ENCODE results near the gene CCDC85B. TPM values are rescaled to one million over a fixed set of nuclear protein-coding genes. Genes with fewer than 3 reads are reported as not detected.

The CCDC85B gene
- polyA plus RNA-seq, 3 donors: 20.8 to 35.2 (median 24.4) TPM

GRCh38 chr11:65917077-65917433 is 26.6 kb downstream of the CCDC85B start:
- no peak for TF ChIP-seq CTCF (IDR thresholded peaks at IDR 0.05)
- peak overlapping the region; percentile 99 for H3K4me2 ChIP-seq (replicated peaks; ENCODE audit: extremely low read depth, low read length, poor library complexity, severe bottlenecking)
- H3K27me3 ChIP-seq (ENCODE audit: control insufficient read depth in 2 of 2, insufficient read depth in 2 of 2, low read length in 2 of 2): no peaks in the 10 kb centered on the region
- peaks cover 38% of the 10 kb centered on the region for H3K79me2 ChIP-seq (ENCODE audit: insufficient read depth, low read length)
- DNase-seq: no peak
- Mint-ChIP-seq H3K36me3 (peaks cover 12 to 15% of the 10 kb centered on the region in 2 donors), H3K27ac (peak overlapping the region in 4 of 7 donors; percentile 28 to 82 (median 40)), H3K4me1 (peaks cover 55% of the 10 kb centered on the region), H3K27me3 (ENCODE audit: low read depth in 3 of 3) (peaks cover 0 to 2% (median 0%) of the 10 kb centered on the region in 3 donors), H3K9me3 (no peaks in the 10 kb centered on the region), H3K4me3 (peak overlapping the region; percentile 37 to 51)
- H3K9me3 ChIP-seq (replicated peaks in 1 of 2; ENCODE audit: control insufficient read depth in 1 of 2, insufficient read depth in 1 of 2, low read length in 2 of 2): no peaks in the 10 kb centered on the region
- peak overlapping the region in 1 of 3 experiments; percentile 99 for H3K4me3 ChIP-seq (replicated peaks in 1 of 3; ENCODE audit: low read depth in 2 of 3, low read length in 3 of 3)
- peak overlapping the region in 1 of 2 donors; percentile 85 for H3K27ac ChIP-seq (ENCODE audit: low read depth in 1 of 2, low read length in 2 of 2)
- H2AFZ ChIP-seq (ENCODE audit: insufficient read depth, low read depth, low read length, poor library complexity, severe bottlenecking): no peak overlapping the region
- H3K36me3 ChIP-seq (replicated peaks in 1 of 2; ENCODE audit: control insufficient read depth in 1 of 2, insufficient read depth in 2 of 2, low read length in 2 of 2): peaks cover 2 to 5% of the 10 kb centered on the region in 2 donors
- peaks cover 58 to 64% of the 10 kb centered on the region in 2 donors for H3K4me1 ChIP-seq (ENCODE audit: control insufficient read depth in 1 of 2, insufficient read depth in 2 of 2, low read length in 2 of 2)
- intact Hi-C loops (cut with micrococcal nuclease): no loop called here
- H3K9ac ChIP-seq (ENCODE audit: insufficient read depth, low read length, poor library complexity, severe bottlenecking): no peak overlapping the region
- peaks cover 10% of the 10 kb centered on the region for H4K20me1 ChIP-seq (ENCODE audit: insufficient read depth, low read length)
- WGBS (ENCODE audit: insufficient coverage): 100% methylated on average over 2 of the region's 3 CpGs

GRCh38 chr11:65917434-65918210 is 27.1 kb downstream of the CCDC85B start:
- Mint-ChIP-seq H3K9me3 (no peaks in the 10 kb centered on the region), H3K4me1 (peaks cover 58% of the 10 kb centered on the region), H3K27me3 (ENCODE audit: low read depth in 3 of 3) (peaks cover 0 to 2% (median 0%) of the 10 kb centered on the region in 3 donors), H3K36me3 (peaks cover 18 to 20% of the 10 kb centered on the region in 2 donors), H3K4me3 (peak overlapping the region; percentile 83 to 86), H3K27ac (peak overlapping the region in 6 of 7 donors; percentile 8 to 93 (median 86))
- Histone ChIP-seq H3K27me3 (ENCODE audit: control insufficient read depth in 2 of 2, insufficient read depth in 2 of 2, low read length in 2 of 2) (no peaks in the 10 kb centered on the region), H3K36me3 (replicated peaks in 1 of 2; ENCODE audit: control insufficient read depth in 1 of 2, insufficient read depth in 2 of 2, low read length in 2 of 2) (peaks cover 5 to 10% of the 10 kb centered on the region in 2 donors), H3K79me2 (ENCODE audit: insufficient read depth, low read length) (peaks cover 38% of the 10 kb centered on the region), H3K4me1 (ENCODE audit: control insufficient read depth in 1 of 2, insufficient read depth in 2 of 2, low read length in 2 of 2) (peaks cover 58 to 63% of the 10 kb centered on the region in 2 donors), H3K9ac (ENCODE audit: insufficient read depth, low read length, poor library complexity, severe bottlenecking) (peak overlapping the region; percentile 94), H3K27ac (ENCODE audit: low read depth in 1 of 2, low read length in 2 of 2) (peak overlapping the region in 1 of 2 donors; percentile 94), H3K4me3 (replicated peaks in 1 of 3; ENCODE audit: low read depth in 2 of 3, low read length in 3 of 3) (peak overlapping the region; percentile 93 to 99 (median 98)), H4K20me1 (ENCODE audit: insufficient read depth, low read length) (peaks cover 10% of the 10 kb centered on the region), H2AFZ (ENCODE audit: insufficient read depth, low read depth, low read length, poor library complexity, severe bottlenecking) (no peak overlapping the region), H3K4me2 (replicated peaks; ENCODE audit: extremely low read depth, low read length, poor library complexity, severe bottlenecking) (peak overlapping the region; percentile 99), H3K9me3 (replicated peaks in 1 of 2; ENCODE audit: control insufficient read depth in 1 of 2, insufficient read depth in 1 of 2, low read length in 2 of 2) (no peaks in the 10 kb centered on the region)
- intact Hi-C loops (cut with micrococcal nuclease): loop anchor here in 1 of 2 donors (2.0 kb wide), 1 partner anchor 17 kb away; the partner anchor contains the start of gene FOSL1
- DNase-seq: no peak
- WGBS (ENCODE audit: insufficient coverage): 97% methylated on average over 26 of the region's 35 CpGs
- no peak for TF ChIP-seq CTCF (IDR thresholded peaks at IDR 0.05)
